Measurements from ENCODE around the gene PRM2.
"Not testable (repeated sequence)": the region's sequence is repeated elsewhere in the genome, so short reads cannot be mapped to it uniquely, and the experiment has no call there.

The PRM2 gene

DNA sequence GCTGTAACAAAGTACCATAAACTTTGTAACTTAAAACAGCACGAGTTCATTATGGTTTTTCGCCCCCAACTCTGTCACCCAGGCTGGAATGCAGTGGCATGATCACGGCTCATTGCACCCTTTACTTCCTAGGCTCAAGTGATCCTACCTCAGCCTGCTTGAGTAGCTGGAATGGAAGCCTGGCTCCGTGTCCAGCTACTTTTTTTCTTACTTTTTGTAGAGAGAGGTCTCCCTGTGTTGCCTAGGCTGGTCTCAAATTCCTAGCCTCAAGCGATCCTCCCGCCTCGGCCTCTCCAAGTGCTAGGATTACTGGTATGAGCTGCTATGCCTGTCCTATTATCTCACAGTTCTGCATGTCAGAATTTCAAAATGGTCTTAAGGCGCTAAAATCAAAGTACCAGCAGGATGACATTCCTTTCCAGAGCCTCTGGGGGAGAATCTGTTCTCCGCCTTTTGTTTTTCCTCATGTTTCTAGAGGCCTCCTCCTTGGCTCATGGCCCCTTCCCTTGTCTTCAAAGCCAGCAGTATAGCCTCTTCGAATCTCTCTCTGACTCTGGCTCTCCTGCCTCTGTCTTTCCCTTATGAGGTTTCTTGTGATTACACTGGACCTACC, 14.9 kb upstream of the PRM2 start:
- in situ Hi-C loops (cut with HindIII; ENCODE audit: low sequenced_read_pairs) = no loop called here

DNA sequence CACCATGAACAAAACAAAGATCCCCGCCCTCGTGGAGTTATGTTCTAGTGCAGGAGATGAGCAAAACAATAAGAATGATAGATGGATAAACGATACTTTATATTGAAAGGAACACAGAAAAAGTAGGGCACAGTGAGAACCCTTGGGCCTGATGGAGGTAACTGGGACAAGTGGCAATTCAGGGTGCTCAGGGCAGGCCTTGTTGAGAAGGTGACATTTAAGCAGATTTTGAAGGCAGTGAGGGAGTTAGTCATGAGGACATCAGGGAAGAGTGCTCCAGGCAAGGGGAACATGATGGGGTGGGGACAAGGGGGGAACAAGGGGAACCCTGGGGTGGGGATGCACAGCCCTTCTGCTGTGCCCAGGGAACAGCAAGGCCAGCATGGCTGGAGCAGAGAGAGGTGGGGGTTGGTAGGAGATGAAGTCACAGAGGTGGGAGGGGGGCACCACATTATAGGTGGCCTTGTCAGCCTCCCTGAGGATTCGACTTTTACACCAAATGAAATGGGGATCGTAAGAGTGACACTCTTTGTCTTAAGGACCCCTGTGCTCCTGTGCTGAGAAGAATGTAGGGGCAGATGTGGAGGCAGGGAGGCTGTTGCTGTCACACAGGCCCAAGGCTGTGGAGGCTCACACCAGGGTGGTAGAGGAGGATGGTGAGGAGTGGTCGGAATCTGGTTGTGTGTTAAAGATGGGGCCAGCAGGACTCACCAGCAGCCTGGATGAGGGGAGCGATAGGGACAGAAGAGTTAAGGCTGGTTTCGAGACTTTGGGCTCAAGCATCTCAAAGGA, 14.0 kb upstream of the PRM2 start:
- in situ Hi-C loops (cut with HindIII; ENCODE audit: low sequenced_read_pairs) = no loop called here

DNA sequence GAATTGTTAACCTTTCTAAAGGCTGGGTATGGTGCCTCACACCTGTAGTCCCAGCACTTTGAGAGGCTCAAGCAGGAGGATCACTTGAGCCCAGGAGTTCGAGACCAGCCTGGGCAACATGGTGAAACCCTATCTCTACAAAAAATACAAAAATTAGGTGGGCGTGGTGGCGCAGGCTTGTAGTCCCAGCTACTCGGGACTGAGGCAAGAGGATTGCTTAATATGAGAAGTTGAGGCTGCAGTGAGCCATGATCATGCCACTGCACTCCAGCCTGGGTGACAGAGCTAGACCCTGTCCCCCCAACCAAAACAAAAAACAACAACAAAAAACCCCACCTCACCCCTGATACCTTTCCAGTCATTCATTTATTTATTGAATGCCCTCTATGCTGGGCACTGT, 13.4 kb upstream of the PRM2 start:
- in situ Hi-C loops (cut with HindIII; ENCODE audit: low sequenced_read_pairs) = not testable (repeated sequence)

DNA sequence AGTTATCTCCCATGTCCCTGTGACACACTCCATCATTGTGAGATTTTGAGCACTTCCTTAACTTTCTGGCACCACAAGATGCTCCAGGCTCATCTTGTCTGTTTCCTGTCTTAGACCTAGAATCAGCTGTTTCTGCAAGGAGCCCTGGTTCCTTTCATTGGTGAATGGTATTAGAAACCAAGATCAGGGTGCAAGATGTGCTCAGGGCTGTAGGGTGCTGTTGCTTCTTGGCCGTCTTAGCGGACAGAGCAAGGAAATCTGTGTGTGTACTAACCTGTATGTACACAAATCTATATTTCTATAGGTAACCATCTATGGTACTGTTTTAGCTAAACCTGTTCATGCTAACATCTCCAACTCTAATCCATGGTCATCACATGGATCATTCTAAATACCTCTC, 12.9 kb upstream of the PRM2 start:
- in situ Hi-C loops (cut with HindIII; ENCODE audit: low sequenced_read_pairs) = no loop called here

DNA sequence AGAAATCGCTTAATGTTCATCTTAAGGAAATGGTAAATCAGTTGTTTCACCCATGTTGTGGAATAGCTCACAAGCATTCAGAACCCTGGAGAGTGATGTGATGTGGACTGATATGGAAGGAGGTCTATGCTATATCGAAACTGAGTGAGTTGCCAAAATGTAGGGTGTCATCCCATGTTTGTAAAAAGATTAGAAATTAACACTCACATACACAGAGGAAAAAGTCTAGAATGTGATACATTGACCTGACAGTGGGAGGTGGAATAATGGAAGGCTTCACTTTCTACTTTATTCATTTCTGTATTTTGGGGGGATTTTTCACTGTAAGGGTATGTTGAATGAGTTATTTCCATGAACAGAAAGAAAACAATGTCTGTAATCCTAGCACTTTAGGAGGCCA, 9.6 kb upstream of the PRM2 start:
- in situ Hi-C loops (cut with HindIII; ENCODE audit: low sequenced_read_pairs) = no loop called here

DNA sequence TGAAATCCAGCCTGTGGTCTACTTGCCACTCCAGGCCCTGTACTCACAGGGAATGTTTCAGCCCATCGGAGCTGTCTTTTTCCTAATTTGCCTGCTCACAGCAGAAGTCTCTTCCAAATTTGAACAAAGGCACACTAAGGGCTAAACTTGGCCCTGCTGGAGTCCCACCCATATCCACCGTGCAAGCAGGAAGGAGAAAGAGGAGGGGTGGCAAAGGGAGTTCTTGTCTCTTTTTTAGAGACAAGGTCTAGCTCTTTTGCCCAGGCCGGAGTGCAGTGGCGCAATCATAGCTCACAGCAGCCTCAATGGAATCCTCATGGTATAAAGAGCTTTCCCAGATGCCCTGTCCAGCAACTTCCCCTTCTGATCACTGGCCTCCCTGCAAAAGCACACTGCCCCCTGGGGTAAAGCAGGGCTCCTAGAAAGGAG, 7.6 kb upstream of the PRM2 start:
- in situ Hi-C loops (cut with HindIII; ENCODE audit: low sequenced_read_pairs) = no loop called here

DNA sequence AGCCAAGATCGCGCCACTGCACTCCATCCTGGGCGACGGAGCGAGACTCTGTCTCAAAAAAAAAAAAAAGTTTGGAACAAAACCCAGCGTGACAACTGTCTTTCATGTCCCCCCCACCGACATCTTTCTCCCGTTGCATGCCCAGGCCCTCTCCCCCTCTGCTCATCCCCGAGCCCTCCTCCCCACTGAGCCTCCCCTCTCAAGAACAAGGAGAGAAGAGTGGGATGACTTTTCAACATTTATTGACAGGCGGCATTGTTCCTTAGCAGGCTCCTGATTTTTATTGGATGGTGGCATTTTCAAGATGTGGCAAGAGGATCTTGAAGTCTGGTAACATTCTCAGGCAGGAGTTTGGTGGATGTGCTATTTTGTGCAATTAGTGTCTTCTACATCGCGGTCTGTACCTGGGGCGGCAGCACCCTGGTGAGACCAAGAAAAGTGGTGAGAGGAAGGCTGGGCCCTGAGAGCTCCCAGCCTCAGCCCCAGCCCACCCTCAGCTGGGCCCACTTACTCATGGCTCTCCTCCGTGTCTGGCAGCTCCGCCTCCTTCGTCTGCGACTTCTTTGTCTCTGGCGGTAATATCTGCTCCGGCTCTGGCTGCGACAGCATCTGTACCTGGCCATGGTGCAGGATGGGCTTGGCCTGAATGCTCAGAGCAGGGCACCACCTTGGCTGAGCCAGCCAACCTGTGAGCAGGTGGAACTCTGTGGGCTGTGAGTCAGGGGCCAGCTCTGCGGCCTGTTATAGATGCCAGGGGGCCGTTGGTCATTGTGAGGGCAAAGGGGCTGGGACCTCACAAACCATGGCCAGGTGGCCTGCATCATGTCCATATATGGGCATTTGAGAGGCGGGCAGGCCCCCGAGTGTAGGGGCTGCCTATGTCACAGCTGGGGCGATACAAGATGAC, 4.6 kb upstream of the PRM2 start, which contains the start of gene PRM1:
PRM1 (minus strand) TSS at position 715 of the 907 bp plus-strand sequence; CDS start at position 623, 92 bp downstream.
- in situ Hi-C loops (cut with HindIII; ENCODE audit: low sequenced_read_pairs) = no loop called here

DNA sequence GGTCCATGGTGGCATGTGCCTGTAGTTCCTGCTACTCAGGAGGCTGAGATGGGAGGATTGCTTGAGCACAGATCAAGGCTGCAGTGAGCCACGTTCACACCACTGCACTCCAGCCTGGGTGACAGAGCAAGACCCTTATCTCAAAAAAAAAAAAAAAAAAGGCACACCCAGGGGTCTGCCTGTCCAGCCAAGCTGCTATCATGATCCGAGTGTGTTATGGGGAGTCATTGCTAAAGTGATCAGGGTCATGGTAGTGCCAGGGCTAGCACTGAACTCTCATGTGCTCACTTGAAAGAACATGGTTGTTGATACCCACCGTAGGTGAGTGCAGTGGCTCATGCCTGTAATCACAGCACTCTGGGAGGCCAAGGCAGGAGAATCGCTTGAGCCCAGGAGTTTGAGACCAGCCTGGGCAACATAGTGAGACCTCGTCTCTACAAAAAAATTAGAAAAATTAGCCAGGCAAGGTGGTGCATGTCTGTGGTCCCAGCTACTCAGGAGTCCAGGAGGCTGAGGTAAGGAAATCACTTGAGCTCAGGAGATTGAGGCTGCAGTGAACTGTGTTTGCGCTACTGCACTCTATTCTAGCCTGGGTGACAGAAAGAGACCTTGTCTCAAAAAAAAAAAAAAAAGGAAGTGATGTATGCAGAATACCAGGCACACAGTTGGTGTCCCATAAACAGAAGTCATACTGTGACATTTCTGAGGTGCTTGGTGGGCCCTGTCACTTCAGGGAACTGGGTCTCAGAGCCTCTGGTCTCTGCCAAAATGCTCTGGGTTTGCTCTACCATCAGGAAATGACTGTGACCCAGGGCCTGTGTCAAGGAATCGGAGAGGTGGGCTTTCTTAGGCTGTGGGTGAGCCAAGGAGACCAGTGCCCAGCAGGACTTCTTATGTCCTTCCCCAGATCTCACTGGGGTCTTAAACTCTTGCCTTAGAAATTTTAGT, 2.7 kb upstream of the PRM2 start:
- in situ Hi-C loops (cut with HindIII; ENCODE audit: low sequenced_read_pairs) = loop anchor here (5.0 kb wide), 3 partner anchors 43 to 103 kb away; no protein-coding TSS in a partner anchor

DNA sequence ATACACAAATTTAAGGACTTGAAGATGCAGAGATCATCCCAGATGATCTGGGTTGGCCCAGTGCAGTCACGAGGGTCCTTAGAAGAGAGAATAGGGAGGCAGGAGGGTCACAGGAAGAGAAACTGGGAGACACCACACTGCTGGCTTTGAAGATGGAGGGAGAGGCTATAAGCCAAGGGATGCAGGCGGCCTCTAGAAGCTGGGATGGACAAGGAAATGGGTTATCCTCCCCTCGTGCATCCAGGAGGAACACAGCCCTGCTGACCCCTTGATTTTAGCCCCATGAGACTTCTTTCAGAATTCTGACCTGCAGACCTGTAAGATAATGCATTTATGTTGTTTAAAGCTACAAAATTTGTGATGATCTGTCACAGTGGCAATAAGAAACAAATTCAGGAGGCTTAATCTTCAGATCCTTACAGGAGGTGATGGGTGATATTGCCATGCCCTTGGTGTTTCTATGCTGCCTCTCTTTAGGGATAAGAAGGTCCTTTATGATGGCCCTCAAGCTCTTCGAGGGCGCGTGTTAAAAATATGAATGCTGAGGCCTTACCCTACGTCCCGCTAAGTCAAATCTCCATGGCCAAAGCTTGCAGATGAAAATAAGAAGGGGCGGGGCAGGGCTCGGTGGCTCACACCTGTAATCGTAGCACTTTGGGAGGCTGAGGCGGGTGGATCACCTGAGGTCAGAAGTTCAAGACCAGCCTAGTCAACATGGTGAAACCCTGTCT, 1.5 kb upstream of the PRM2 start:
- in situ Hi-C loops (cut with HindIII; ENCODE audit: low sequenced_read_pairs) = loop anchor here (5.0 kb wide), 3 partner anchors 45 to 105 kb away; no protein-coding TSS in a partner anchor

DNA sequence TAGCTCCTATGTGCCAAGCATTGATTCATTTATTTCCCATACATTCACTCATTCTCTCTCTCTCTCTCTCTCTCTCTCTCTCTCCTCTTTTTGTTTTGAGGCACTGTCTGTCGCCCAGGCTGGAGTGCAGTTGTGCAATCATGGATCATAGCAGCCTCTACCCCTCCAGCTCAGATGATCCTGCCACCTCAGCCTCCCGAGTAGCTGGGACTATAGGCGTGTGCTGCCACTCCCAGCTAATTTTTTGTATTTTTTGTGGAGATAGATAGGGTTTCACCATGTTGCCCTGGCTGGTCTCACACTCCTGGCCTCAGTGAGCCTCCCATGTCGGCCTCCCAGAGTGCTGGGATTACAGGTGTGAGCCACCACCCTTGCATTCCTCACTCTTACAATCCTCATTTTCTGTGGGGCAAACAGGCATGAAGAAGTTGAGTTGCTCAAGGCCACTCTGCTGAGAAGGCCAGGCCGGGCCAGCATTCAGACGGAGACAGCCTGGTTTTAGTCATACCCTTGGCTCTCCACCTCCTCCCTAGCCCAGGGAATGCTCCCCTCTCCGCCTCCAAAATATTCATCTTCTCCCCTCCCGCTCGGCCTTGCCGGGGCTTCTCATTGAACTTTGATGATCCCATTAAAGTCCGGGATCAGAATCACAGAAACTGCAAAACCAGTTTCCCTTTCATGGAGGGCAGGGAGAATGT, 765 bp upstream of the PRM2 start:
- in situ Hi-C loops (cut with HindIII; ENCODE audit: low sequenced_read_pairs) = loop anchor here (5.0 kb wide), 3 partner anchors 45 to 105 kb away; no protein-coding TSS in a partner anchor

DNA sequence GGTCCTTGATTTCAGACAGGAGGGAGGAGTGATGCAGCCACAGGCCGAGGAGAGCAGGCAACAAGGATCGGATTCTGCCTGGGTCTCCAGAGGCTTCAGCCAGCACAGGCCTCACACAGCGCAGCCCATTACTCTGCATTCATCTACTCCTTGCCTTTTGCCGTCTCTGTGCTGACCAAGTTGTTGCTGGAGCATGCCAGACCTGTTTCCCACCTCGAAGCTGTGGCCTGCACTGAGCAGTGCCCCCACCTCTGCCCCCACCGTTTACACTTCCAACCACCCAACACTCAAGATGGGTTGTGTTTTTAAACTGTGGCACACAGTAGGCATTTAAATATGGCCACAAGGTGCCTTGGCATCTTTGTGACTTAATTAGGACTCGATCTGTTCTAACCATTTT, 1.3 kb downstream of the PRM2 start:
- in situ Hi-C loops (cut with HindIII; ENCODE audit: low sequenced_read_pairs) = loop anchor here (5.0 to 25.0 kb wide), 4 partner anchors 47 to 313 kb away; no protein-coding TSS in a partner anchor

DNA sequence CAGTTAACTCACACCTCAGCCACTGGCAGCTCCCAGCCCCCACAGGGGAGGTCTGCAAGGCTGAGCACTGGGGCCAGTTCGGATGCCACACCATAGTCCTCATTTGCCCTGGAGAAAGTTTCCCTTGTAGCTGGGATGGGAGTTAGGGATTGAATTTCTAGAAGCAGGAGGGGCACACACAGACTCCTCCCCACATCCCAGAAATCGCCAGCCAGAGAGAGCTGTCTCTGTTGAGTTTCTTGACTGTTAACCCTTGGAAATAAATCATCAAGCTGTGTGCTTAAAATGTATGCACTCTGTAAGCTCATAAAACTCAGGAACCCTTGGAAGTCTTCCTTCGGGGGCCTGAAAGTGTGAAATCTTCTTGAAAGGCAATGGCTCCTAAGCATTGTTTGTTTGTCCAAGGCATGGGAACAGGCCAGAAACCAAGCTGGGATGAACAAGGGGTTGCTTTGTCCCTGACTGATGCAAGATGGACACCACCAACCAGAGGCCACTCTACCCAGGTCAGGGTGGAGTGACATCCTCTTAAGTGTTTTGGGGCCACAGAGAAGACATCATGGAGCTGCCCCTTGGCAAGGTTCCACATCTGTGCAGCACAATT, 2.5 kb downstream of the PRM2 start:
- in situ Hi-C loops (cut with HindIII; ENCODE audit: low sequenced_read_pairs) = loop anchor here (25.0 kb wide), 1 partner anchor 312 kb away; no protein-coding TSS in a partner anchor

DNA sequence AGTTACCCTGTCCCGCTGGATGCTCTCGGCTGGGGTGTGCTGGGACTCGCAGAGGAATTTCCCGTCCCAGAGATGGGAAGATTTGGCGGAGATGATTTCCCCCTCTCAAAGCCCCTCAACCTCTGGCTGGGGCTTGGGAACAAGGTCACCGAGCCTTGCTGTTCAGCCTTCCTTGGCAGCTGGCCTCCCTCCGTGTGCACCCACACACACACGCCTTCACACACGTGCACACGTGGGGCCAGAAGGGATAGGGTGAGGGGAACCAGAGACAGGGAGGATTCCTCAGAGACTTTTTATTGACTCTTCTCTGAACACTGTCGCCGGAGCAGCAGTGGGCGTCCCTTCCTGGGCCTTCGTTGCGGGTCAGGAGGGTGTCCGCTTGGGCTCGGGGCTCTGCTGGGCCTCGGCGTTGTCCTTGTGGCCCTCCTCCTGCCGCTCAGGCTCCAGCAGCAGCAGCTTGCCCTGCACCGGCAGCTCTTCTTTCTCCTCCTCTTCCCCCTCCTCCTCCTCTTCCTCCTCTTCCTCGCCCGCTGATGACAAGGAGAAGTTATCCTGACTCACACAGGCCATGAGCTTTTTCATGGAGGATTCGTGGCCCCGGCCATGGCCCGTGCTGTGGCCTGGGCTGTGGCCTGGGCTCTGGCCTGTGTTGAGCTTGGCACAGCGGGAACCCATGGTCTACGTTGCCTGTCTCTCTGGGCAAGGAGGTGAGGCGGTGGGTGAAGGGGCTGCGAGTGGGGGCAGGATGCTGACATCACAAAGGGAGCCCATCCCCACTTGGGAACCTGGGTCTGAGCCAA, 3.2 kb downstream of the PRM2 start, which contains the start of gene PRM3:
PRM3 (minus strand) TSS at position 709 of the 800 bp plus-strand sequence; CDS start at position 675, 34 bp downstream.
- in situ Hi-C loops (cut with HindIII; ENCODE audit: low sequenced_read_pairs) = loop anchor here (25.0 kb wide), 1 partner anchor 311 kb away; no protein-coding TSS in a partner anchor

DNA sequence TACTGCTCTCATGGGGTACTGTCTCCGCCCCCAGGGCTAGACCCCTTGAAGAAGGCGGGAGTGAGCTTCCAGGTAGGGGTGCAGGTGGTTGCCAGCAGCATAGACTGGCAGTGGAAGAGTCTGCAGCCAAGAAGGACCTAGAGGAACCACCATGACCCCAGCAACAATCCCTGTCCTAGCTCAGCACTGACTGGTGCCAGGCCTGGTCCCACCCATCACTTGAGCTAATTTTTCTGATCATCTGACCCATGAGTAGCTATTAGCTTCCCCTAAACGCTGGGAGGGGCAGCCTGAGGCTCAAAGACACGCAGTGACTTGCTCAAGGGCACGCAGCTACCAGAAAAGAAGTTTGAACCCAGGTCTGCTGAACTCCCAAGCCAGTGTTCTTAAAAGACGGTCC, 3.8 kb downstream of the PRM2 start:
- in situ Hi-C loops (cut with HindIII; ENCODE audit: low sequenced_read_pairs) = loop anchor here (25.0 kb wide), 1 partner anchor 310 kb away; no protein-coding TSS in a partner anchor

DNA sequence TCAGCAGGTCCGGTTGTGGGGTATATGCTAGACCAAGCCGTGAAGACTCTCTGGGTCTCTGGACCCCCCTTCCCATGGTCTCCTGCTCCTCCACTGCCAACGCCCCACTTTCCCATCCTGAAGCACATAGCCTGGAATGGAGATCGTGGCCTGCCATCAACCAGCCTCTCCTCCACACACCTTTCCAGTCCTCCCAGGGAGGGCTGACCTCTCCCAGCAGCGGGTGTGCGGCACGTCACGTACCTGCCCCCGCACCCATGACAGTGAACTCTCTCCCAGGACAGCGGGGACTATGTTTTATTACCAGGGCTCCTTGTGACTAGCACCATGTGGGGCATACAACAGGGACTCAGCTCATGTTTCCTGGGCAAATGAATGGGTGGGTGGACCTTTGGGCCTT, 4.7 kb downstream of the PRM2 start:
- in situ Hi-C loops (cut with HindIII; ENCODE audit: low sequenced_read_pairs) = loop anchor here (25.0 kb wide), 1 partner anchor 309 kb away; no protein-coding TSS in a partner anchor

DNA sequence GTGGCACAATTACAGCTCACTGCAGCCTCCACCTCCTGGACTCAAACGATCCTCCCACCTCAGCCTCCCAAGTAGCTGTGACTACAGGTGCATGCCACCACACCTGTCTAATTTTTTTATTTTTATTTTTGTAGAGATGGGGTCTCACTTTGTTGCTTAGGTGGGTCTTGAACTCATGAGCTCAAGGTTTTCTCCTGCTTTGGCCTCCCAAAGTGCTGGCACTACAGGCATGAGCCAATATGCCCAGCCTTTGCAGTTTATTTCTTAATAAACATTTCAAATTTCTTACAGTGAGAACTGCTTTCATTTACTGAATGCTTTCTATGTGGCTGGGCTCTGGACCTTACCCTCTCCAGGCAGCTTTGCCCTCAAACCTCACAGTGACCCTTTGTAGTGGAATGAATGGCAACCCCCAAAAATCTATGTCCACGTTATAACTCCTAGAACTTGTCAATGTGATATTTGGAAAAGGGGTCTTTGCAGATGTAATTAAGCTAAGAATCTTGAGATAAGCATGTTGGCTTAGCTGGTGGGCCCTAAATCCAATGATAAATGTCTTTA, 5.6 kb downstream of the PRM2 start:
- in situ Hi-C loops (cut with HindIII; ENCODE audit: low sequenced_read_pairs) = loop anchor here (25.0 kb wide), 1 partner anchor 308 kb away; no protein-coding TSS in a partner anchor
